ENCODE measurements around the gene AFMID.

DNA sequence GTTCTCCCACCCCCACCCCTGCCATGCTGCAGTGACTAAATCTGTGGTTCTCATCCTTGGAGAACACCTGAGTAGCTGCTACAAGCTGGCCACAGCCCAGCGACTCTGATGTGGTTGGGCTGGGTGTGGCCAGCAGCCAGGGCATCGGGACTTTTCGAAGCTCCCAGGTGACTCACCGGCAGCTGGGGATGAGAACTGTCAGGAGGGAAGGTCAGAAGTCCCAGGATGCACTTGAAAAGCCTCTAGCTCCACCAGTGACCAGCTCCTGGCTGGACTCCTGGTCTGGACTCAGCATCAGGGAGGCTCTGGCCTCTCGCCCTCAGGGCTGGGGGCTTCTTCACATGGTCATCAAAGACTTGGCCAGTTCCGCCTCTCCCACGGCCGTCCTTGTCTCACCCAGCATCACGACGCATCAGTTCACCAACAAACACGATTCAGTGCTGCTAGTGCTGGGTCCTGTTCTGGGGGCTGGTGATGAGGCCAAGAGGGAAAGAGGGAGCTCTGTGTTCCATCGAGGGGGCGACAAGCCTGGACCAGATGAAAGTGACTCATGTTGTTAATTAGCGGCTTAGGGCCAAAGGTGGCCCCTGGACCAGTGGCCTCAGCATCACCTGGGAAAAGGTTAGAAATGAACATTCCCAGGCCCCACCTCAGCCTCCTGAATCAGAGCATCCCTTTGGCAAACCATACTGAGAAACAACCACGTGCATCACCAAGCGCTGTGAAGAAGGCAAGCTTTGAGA, 44.9 kb upstream of the AFMID start:
- TF ChIP-seq, protein P1, sequence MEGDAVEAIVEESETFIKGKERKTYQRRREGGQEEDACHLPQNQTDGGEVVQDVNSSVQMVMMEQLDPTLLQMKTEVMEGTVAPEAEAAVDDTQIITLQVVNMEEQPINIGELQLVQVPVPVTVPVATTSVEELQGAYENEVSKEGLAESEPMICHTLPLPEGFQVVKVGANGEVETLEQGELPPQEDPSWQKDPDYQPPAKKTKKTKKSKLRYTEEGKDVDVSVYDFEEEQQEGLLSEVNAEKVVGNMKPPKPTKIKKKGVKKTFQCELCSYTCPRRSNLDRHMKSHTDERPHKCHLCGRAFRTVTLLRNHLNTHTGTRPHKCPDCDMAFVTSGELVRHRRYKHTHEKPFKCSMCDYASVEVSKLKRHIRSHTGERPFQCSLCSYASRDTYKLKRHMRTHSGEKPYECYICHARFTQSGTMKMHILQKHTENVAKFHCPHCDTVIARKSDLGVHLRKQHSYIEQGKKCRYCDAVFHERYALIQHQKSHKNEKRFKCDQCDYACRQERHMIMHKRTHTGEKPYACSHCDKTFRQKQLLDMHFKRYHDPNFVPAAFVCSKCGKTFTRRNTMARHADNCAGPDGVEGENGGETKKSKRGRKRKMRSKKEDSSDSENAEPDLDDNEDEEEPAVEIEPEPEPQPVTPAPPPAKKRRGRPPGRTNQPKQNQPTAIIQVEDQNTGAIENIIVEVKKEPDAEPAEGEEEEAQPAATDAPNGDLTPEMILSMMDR (conservative IDR thresholded peaks at IDR 0.05 in 1 of 2, IDR thresholded peaks at IDR 0.05 in 1 of 2; ENCODE audit: extremely low read depth in 1 of 2, insufficient read depth in 1 of 2, low read depth in 1 of 2, low read length in 2 of 2), result no peak
- no peak for TF ChIP-seq EZH2 (IDR thresholded peaks at IDR 0.05; ENCODE audit: borderline replicate concordance, low read length)
